ENCODE data around the gene PDE4D. TPM values are rescaled to one million over a fixed set of nuclear protein-coding genes. Genes with fewer than 3 reads are reported as not detected.
"Not testable (repeated sequence)": the region's sequence is repeated elsewhere in the genome, so short reads cannot be mapped to it uniquely, and the experiment has no call there.

Gene PDE4D
- polyA plus RNA-seq, 1 donor (not counting 4 experiments of a cell fraction or from before 2014, with no cell fraction given) = 3.6 TPM

- Histone ChIP-seq H3K4me1 (ENCODE audit: control insufficient read depth, extremely low read depth, insufficient read depth, low read length) (peaks cover 5% of the 10 kb centered on the region), H3K9ac (ENCODE audit: control insufficient read depth, extremely low read depth, insufficient read depth, low read length) (no peak overlapping the region), H2AFZ (ENCODE audit: control insufficient read depth, low read length) (no peak overlapping the region), H3K4me3 (ENCODE audit: control insufficient read depth in 2 of 3, extremely low read depth in 1 of 3, insufficient read depth in 2 of 3, low read depth in 1 of 3, low read length in 3 of 3) (no peak overlapping the region), H3K9me1 (ENCODE audit: control insufficient read depth, extremely low read depth, insufficient read depth, low read length) (no peaks in the 10 kb centered on the region), H4K20me1 (ENCODE audit: control insufficient read depth, extremely low read depth, insufficient read depth, low read length) (no peaks in the 10 kb centered on the region), H3K27me3 (ENCODE audit: control insufficient read depth, extremely low read depth, insufficient read depth, low read length) (no peaks in the 10 kb centered on the region), H3K79me2 (ENCODE audit: control insufficient read depth, insufficient read depth, low read length) (no peaks in the 10 kb centered on the region), H3K27ac (ENCODE audit: control insufficient read depth, insufficient read depth, low read length) (no peak overlapping the region), H3K9me3 (ENCODE audit: control insufficient read depth, low read depth, low read length) (no peaks in the 10 kb centered on the region), H3K36me3 (ENCODE audit: control insufficient read depth in 2 of 2, extremely low read depth in 1 of 2, insufficient read depth in 2 of 2, low read length in 2 of 2) (no peaks in the 10 kb centered on the region), H3K4me2 (ENCODE audit: control insufficient read depth, extremely low read depth, insufficient read depth, low read depth, low read length) (no peak overlapping the region)
- DNase-seq (ENCODE audit: low read depth, low spot score) (no peak), FAIRE-seq (no peak)
- dilution Hi-C loops (cut with MboI; ENCODE audit: extremely low pct_ligation_motif_present, low sequenced_read_pairs) = no loop called here
- no peak for TF ChIP-seq CTCF (optimal IDR thresholded peaks at IDR 0.05 in 1 of 3, IDR thresholded peaks at IDR 0.05 in 1 of 3, conservative IDR thresholded peaks at IDR 0.05 in 1 of 3; ENCODE audit: extremely low read depth in 1 of 3, insufficient read depth in 2 of 3, low read length in 3 of 3)
- TF ChIP-seq EZH2 (IDR thresholded peaks at IDR 0.05; ENCODE audit: low read length) = no peak
Observed at GRCh38 chr5:59312223-59312622, 581.3 kb downstream of the PDE4D start.

GRCh38 chr5:59308685-59309084 is 584.8 kb downstream of the PDE4D start:
- dilution Hi-C loops (cut with MboI; ENCODE audit: extremely low pct_ligation_motif_present, low sequenced_read_pairs); H3K9me1 ChIP-seq (ENCODE audit: control insufficient read depth, extremely low read depth, insufficient read depth, low read length); H2AFZ ChIP-seq (ENCODE audit: control insufficient read depth, low read length): not testable (repeated sequence)

GRCh38 chr5:59303289-59303716 is 590.2 kb downstream of the PDE4D start:
- H4K20me1 ChIP-seq (ENCODE audit: control insufficient read depth, extremely low read depth, insufficient read depth, low read length); FAIRE-seq; DNase-seq (ENCODE audit: low read depth, low spot score); H3K36me3 ChIP-seq (ENCODE audit: control insufficient read depth in 2 of 2, extremely low read depth in 1 of 2, insufficient read depth in 2 of 2, low read length in 2 of 2); H3K9me1 ChIP-seq (ENCODE audit: control insufficient read depth, extremely low read depth, insufficient read depth, low read length); H3K9me3 ChIP-seq (ENCODE audit: control insufficient read depth, low read depth, low read length); H3K79me2 ChIP-seq (ENCODE audit: control insufficient read depth, insufficient read depth, low read length); H3K4me2 ChIP-seq (ENCODE audit: control insufficient read depth, extremely low read depth, insufficient read depth, low read depth, low read length); H3K4me3 ChIP-seq (ENCODE audit: control insufficient read depth in 2 of 3, extremely low read depth in 1 of 3, insufficient read depth in 2 of 3, low read depth in 1 of 3, low read length in 3 of 3); H3K27ac ChIP-seq (ENCODE audit: control insufficient read depth, insufficient read depth, low read length); H3K9ac ChIP-seq (ENCODE audit: control insufficient read depth, extremely low read depth, insufficient read depth, low read length); dilution Hi-C loops (cut with MboI; ENCODE audit: extremely low pct_ligation_motif_present, low sequenced_read_pairs); H2AFZ ChIP-seq (ENCODE audit: control insufficient read depth, low read length); H3K27me3 ChIP-seq (ENCODE audit: control insufficient read depth, extremely low read depth, insufficient read depth, low read length): not testable (repeated sequence)
- H3K4me1 ChIP-seq (ENCODE audit: control insufficient read depth, extremely low read depth, insufficient read depth, low read length) = peaks cover 12% of the 10 kb centered on the region

More at GRCh38 chr5:59308685-59309084, 584.8 kb downstream of the PDE4D start:
- H3K27me3 ChIP-seq (ENCODE audit: control insufficient read depth, extremely low read depth, insufficient read depth, low read length); H3K4me3 ChIP-seq (ENCODE audit: control insufficient read depth in 2 of 3, extremely low read depth in 1 of 3, insufficient read depth in 2 of 3, low read depth in 1 of 3, low read length in 3 of 3); FAIRE-seq; DNase-seq (ENCODE audit: low read depth, low spot score); H4K20me1 ChIP-seq (ENCODE audit: control insufficient read depth, extremely low read depth, insufficient read depth, low read length); H3K9me3 ChIP-seq (ENCODE audit: control insufficient read depth, low read depth, low read length); H3K27ac ChIP-seq (ENCODE audit: control insufficient read depth, insufficient read depth, low read length); H3K4me2 ChIP-seq (ENCODE audit: control insufficient read depth, extremely low read depth, insufficient read depth, low read depth, low read length); H3K36me3 ChIP-seq (ENCODE audit: control insufficient read depth in 2 of 2, extremely low read depth in 1 of 2, insufficient read depth in 2 of 2, low read length in 2 of 2); H3K79me2 ChIP-seq (ENCODE audit: control insufficient read depth, insufficient read depth, low read length); H3K4me1 ChIP-seq (ENCODE audit: control insufficient read depth, extremely low read depth, insufficient read depth, low read length); H3K9ac ChIP-seq (ENCODE audit: control insufficient read depth, extremely low read depth, insufficient read depth, low read length): not testable (repeated sequence)

GRCh38 chr5:59302509-59302908 is 591.0 kb downstream of the PDE4D start:
- H3K4me1 ChIP-seq (ENCODE audit: control insufficient read depth, extremely low read depth, insufficient read depth, low read length) = peaks cover 20% of the 10 kb centered on the region
- DNase-seq (ENCODE audit: low read depth, low spot score); H2AFZ ChIP-seq (ENCODE audit: control insufficient read depth, low read length); H3K9ac ChIP-seq (ENCODE audit: control insufficient read depth, extremely low read depth, insufficient read depth, low read length); H4K20me1 ChIP-seq (ENCODE audit: control insufficient read depth, extremely low read depth, insufficient read depth, low read length); H3K9me1 ChIP-seq (ENCODE audit: control insufficient read depth, extremely low read depth, insufficient read depth, low read length); dilution Hi-C loops (cut with MboI; ENCODE audit: extremely low pct_ligation_motif_present, low sequenced_read_pairs); H3K36me3 ChIP-seq (ENCODE audit: control insufficient read depth in 2 of 2, extremely low read depth in 1 of 2, insufficient read depth in 2 of 2, low read length in 2 of 2); H3K79me2 ChIP-seq (ENCODE audit: control insufficient read depth, insufficient read depth, low read length); H3K4me2 ChIP-seq (ENCODE audit: control insufficient read depth, extremely low read depth, insufficient read depth, low read depth, low read length); H3K9me3 ChIP-seq (ENCODE audit: control insufficient read depth, low read depth, low read length); H3K27ac ChIP-seq (ENCODE audit: control insufficient read depth, insufficient read depth, low read length); H3K4me3 ChIP-seq (ENCODE audit: control insufficient read depth in 2 of 3, extremely low read depth in 1 of 3, insufficient read depth in 2 of 3, low read depth in 1 of 3, low read length in 3 of 3); H3K27me3 ChIP-seq (ENCODE audit: control insufficient read depth, extremely low read depth, insufficient read depth, low read length); FAIRE-seq: not testable (repeated sequence)
